K562 (cell line): ENCODE results near the gene TLCD1. TPM values are rescaled to one million over a fixed set of nuclear protein-coding genes. Genes with fewer than 3 reads are reported as not detected.
A peak's percentile ranks its signal among the peaks of the same experiment; 100 is the strongest.

ENCODE experiments used
- ADNP ChIP-seq: fragments of 200-800 bp; sonication (Bioruptor generic); IDR thresholded peaks from 2 replicates; pipeline ENCODE4 v1.6.1; 2016; ENCODE audit warnings: missing genetic modification characterization, missing compliant biosample characterization
- EP400 ChIP-seq: fragments of 450-650 bp; IDR thresholded peaks from 2 replicates; pipeline ENCODE4 v1.6.1; 2017; ENCODE audit warnings: antibody characterized with exemption, mild to moderate bottlenecking, moderate library complexity
- EZH2 ChIP-seq: IDR thresholded peaks from 2 replicates; pipeline ENCODE4 v1.6.1; 2012; ENCODE audit warnings: low read depth, mild to moderate bottlenecking, inconsistent platforms, low read length, borderline replicate concordance
- HNRNPK ChIP-seq: fragments of 200-400 bp; formaldehyde crosslinking; IDR thresholded peaks from one replicate; pipeline ENCODE4 v1.6.1; 2018; ENCODE audit warnings: mild to moderate bottlenecking, low read depth, low read length; ENCODE audit not compliant: poor library complexity, severe bottlenecking
- PCBP1 ChIP-seq: fragments of 200-400 bp; formaldehyde crosslinking; IDR thresholded peaks from 2 replicates; pipeline ENCODE4 v1.6.1; 2018; ENCODE audit warnings: mild to moderate bottlenecking, low read depth, low read length; ENCODE audit not compliant: poor library complexity, severe bottlenecking
- PHTF2 ChIP-seq: fragments of 250-450 bp; sonication (Bioruptor Pico); IDR thresholded peaks from 2 replicates; pipeline ENCODE4 v1.5.0; 2021; ENCODE audit warnings: mild to moderate bottlenecking
- RBFOX2 ChIP-seq: fragments of 200-400 bp; formaldehyde crosslinking; IDR thresholded peaks from 2 replicates; pipeline ENCODE4 v1.6.1; 2017; ENCODE audit warnings: low read depth, mild to moderate bottlenecking, low read length, moderate library complexity
- SP2 ChIP-seq: IDR thresholded peaks from 2 replicates; pipeline ENCODE4 v1.6.1; 2011; ENCODE audit warnings: mild to moderate bottlenecking, low read depth, low read length, moderate library complexity; ENCODE audit not compliant: poor library complexity, severe bottlenecking; ENCODE audit errors: extremely low read depth
- SRSF7 ChIP-seq: fragments of 200-400 bp; formaldehyde crosslinking; optimal IDR thresholded peaks from 2 replicates; pipeline ENCODE3; 2017; ENCODE audit warnings: mild to moderate bottlenecking, low read depth, low read length
- ZBED1 ChIP-seq: IDR thresholded peaks from 2 replicates; pipeline ENCODE4 v1.6.1; 2014
- ZKSCAN8 ChIP-seq: fragments of 200-800 bp; sonication (Bioruptor generic); IDR thresholded peaks from 2 replicates; pipeline ENCODE4 v1.6.1; 2016; ENCODE audit warnings: missing genetic modification characterization, missing compliant biosample characterization
- polyA plus RNA-seq, 8 experiments: library from polyadenylated mRNA; depleted of rRNA in 4 of 8; stranded (reverse) in 5 of 8; unstranded in 3 of 8; fragments of >200 nt; fragmentation: Nextera tagmentation in 2 of 8; fragmentation: Illumina TruSeq in 1 of 8; extraction: Ambion mirVana in 2 of 8; extraction: Trizol in 1 of 8; gene quantifications; 2 replicates each; pipeline versions ENCODE4 v1.2.1 to v1.2.3, GENCODE V29; 2011 to 2014; ENCODE audit warnings: inconsistent platforms in 1 of 8, missing spikeins in 1 of 8
- total RNA-seq, 7 experiments: library from RNA; depleted of rRNA in 6 of 7; stranded (reverse); fragments of >200 nt in 6 of 7; fragmentation: Illumina TruSeq in 2 of 7; extraction: Trizol in 2 of 7; gene quantifications; 2 replicates each; pipeline versions ENCODE4 v1.2.1 to v1.2.3, GENCODE V29; 2011 to 2021; ENCODE audit warnings: low replicate concordance in 1 of 7
- TF ChIP-seq, protein P1 (sequence below): sonication (generic); formaldehyde crosslinking; IDR thresholded peaks from 2 replicates; pipeline ENCODE4 v1.9.0; 2022; ENCODE audit warnings: mild to moderate bottlenecking, missing genetic modification reagents
- TF ChIP-seq, protein P2 (sequence below), 2 experiments: fragments of 450-650 bp; IDR thresholded peaks; 2 replicates each; pipeline ENCODE4 v1.6.1; 2016; ENCODE audit warnings: mild to moderate bottlenecking in 2 of 2, borderline replicate concordance in 1 of 2, low read depth in 1 of 2, moderate library complexity in 1 of 2
- TF ChIP-seq, protein P3 (sequence below): sonication (generic); formaldehyde crosslinking; IDR thresholded peaks from 2 replicates; pipeline ENCODE4 v1.8.0; 2023; ENCODE audit warnings: missing genetic modification reagents, mild to moderate bottlenecking, borderline replicate concordance

The TLCD1 gene
- total and polyA plus RNA-seq, 9 of the 15 experiments (the other 6 are each of a cell fraction or from before 2014, with no cell fraction given) = 6.8 to 37.7 (median 21.7) TPM

DNA sequence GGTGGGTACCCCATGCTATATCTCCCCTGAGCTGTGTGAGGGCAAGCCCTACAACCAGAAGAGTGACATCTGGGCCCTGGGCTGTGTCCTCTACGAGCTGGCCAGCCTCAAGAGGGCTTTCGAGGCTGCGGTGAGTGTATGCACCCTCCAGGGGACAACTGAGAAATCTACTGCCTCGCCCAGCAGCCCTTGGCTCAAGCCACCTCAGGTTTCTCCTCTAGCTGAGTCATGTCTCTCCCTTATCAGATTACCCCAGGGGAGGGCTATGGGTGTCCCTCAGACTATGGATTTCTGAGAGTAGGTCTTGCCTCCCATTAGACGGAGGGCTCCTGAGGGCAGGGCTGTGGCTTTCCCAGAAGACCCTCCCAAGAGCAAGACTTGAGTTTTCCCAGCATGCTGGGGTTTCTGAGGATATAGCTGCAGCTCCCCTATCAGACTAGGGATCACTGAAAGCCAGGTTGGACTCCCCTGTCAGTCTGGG, 9.2 kb upstream of the TLCD1 start (continued):
- TF ChIP-seq, protein P1, sequence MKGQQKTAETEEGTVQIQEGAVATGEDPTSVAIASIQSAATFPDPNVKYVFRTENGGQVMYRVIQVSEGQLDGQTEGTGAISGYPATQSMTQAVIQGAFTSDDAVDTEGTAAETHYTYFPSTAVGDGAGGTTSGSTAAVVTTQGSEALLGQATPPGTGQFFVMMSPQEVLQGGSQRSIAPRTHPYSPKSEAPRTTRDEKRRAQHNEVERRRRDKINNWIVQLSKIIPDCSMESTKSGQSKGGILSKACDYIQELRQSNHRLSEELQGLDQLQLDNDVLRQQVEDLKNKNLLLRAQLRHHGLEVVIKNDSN (CRISPR knock-in tag) = no peak
- no peak for TF ChIP-seq PHTF2 (CRISPR knock-in tag)
- TF ChIP-seq, protein P2, sequence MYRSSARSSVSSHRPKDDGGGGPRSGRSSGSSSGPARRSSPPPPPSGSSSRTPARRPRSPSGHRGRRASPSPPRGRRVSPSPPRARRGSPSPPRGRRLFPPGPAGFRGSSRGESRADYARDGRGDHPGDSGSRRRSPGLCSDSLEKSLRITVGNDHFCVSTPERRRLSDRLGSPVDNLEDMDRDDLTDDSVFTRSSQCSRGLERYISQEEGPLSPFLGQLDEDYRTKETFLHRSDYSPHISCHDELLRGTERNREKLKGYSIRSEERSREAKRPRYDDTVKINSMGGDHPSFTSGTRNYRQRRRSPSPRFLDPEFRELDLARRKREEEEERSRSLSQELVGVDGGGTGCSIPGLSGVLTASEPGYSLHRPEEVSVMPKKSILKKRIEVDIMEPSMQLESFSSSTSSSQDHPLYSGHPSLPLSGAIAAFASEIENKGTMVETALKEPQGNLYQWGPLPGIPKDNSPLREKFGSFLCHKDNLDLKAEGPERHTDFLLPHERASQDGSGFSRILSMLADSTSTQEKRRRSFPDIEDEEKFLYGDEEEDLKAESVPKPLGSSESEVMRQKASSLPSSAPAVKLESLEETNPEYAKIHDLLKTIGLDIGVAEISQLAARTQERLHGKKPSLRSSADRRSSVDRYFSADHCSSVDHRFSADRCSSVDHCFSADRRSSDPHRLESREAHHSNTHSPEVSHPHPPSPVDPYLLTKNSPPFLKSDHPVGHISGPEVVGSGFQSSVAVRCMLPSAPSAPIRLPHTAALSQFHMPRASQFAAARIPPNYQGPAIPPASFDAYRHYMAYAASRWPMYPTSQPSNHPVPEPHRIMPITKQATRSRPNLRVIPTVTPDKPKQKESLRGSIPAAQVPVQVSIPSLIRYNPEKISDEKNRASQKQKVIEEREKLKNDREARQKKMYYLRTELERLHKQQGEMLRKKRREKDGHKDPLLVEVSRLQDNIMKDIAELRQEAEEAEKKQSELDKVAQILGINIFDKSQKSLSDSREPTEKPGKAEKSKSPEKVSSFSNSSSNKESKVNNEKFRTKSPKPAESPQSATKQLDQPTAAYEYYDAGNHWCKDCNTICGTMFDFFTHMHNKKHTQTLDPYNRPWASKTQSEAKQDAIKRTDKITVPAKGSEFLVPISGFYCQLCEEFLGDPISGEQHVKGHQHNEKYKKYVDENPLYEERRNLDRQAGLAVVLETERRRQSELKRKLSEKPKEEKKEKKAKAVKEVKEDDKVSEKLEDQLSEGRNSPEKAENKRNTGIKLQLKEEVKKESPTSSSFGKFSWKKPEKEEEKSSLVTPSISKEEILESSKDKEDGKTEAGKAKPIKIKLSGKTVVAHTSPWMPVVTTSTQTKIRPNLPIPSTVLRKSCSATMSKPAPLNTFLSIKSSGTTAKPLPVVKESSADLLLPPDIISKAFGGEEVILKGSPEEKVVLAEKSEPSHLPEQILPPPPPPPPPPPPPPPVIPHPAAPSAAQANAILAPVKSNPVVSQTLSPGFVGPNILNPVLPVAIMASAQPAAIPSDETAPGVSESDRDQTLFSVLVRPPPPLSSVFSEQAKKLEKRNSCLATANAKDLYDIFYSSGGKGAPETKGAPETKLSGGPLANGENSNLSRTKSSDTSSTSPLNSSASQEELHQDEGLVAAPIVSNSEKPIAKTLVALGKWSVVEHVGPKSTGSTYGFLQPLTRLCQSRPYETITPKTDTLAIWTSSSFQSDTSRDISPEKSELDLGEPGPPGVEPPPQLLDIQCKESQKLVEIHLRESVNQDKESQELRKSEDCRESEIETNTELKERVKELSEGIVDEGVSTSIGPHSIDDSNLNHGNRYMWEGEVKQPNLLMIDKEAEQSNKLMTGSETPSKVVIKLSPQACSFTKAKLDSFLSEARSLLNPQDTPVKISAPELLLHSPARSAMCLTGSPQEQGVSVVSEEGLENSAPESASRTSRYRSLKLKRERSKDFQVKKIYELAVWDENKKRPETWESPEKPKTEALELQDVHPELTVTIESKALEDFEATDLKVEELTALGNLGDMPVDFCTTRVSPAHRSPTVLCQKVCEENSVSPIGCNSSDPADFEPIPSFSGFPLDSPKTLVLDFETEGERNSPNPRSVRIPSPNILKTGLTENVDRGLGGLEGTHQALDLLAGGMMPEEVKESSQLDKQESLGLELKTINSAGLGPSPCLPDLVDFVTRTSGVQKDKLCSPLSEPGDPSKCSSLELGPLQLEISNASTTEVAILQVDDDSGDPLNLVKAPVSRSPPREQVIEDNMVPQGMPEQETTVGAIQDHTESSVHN (IDR thresholded peaks at IDR 0.05; ENCODE audit: borderline replicate concordance in 1 of 2, low read depth in 1 of 2) = no peak
- no peak for TF ChIP-seq PCBP1
- TF ChIP-seq EP400 = peak; percentile 56
- no peak for TF ChIP-seq SRSF7
- TF ChIP-seq, protein P3, sequence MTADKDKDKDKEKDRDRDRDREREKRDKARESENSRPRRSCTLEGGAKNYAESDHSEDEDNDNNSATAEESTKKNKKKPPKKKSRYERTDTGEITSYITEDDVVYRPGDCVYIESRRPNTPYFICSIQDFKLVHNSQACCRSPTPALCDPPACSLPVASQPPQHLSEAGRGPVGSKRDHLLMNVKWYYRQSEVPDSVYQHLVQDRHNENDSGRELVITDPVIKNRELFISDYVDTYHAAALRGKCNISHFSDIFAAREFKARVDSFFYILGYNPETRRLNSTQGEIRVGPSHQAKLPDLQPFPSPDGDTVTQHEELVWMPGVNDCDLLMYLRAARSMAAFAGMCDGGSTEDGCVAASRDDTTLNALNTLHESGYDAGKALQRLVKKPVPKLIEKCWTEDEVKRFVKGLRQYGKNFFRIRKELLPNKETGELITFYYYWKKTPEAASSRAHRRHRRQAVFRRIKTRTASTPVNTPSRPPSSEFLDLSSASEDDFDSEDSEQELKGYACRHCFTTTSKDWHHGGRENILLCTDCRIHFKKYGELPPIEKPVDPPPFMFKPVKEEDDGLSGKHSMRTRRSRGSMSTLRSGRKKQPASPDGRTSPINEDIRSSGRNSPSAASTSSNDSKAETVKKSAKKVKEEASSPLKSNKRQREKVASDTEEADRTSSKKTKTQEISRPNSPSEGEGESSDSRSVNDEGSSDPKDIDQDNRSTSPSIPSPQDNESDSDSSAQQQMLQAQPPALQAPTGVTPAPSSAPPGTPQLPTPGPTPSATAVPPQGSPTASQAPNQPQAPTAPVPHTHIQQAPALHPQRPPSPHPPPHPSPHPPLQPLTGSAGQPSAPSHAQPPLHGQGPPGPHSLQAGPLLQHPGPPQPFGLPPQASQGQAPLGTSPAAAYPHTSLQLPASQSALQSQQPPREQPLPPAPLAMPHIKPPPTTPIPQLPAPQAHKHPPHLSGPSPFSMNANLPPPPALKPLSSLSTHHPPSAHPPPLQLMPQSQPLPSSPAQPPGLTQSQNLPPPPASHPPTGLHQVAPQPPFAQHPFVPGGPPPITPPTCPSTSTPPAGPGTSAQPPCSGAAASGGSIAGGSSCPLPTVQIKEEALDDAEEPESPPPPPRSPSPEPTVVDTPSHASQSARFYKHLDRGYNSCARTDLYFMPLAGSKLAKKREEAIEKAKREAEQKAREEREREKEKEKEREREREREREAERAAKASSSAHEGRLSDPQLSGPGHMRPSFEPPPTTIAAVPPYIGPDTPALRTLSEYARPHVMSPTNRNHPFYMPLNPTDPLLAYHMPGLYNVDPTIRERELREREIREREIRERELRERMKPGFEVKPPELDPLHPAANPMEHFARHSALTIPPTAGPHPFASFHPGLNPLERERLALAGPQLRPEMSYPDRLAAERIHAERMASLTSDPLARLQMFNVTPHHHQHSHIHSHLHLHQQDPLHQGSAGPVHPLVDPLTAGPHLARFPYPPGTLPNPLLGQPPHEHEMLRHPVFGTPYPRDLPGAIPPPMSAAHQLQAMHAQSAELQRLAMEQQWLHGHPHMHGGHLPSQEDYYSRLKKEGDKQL = no peak
- no peak for TF ChIP-seq ZBED1
- 0 out of 2 replicates have a peak, but pooled peaks have one; percentile 42 for TF ChIP-seq RBFOX2
- no peak for TF ChIP-seq EZH2
- TF ChIP-seq ADNP (tag) = no peak
- TF ChIP-seq SP2 = no peak
- no peak for TF ChIP-seq HNRNPK
- TF ChIP-seq ZKSCAN8 (CRISPR knock-in tag) = no peak
